NOMO-1 (cell line): ENCODE results near the gene ADM2.

Experiments
- DNase-seq, 2 experiments: peaks; one replicate each; lab custom pipeline; 2025; ENCODE audit not compliant: unreplicated experiment in 2 of 2; lab: John Stamatoyannopoulos, UW

ADM2 gene

GRCh38 chr22:50445071-50445879 lies 36.1 kb upstream of the ADM2 start:
- DNase-seq, result no peak

- no peak for DNase-seq
Observed at GRCh38 chr22:50445880-50446707, 35.2 kb upstream of the ADM2 start.

DNA sequence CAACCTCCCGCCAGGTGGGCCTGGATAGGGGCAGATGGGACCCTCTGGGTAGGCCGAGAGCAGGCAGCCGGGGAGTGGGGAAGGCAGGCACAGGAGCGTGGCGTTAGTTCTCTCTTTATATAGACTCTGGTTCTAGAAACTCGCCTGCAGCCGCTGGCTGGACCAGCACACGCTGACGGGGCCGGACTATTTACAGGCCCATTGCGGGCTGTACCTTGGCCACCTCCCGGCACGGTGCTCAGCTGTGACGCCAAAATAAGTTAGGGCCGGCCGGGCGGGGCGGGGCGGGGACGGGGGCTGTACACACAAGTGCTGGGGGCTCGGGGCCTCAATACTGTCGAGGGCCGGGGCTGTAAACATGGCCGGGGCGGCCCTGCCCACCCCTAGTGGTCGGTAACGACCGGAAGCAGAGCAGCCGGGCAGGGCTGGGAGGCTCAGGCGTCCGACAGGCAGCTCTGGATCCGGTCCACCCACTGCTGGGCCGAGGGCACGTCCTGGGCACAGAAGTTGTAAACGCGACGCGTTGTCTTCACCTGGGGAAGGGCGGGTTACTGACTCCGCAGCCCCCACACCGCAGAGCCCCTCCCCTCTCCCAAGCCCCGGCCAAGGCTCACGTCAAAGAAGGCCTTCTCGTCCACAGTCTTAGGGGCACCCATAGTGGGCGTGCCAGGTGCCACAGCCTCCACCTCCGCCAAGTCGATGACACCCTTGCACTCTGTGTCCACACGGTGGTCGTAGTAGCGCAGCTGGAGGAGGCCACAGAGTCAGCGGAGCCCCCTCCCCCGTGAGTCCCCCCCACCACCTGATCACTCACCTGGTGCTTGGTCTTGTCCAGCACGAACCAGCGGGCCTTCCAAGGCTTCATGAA lies 34.4 kb upstream of the ADM2 start:
- no peak for DNase-seq

DNA sequence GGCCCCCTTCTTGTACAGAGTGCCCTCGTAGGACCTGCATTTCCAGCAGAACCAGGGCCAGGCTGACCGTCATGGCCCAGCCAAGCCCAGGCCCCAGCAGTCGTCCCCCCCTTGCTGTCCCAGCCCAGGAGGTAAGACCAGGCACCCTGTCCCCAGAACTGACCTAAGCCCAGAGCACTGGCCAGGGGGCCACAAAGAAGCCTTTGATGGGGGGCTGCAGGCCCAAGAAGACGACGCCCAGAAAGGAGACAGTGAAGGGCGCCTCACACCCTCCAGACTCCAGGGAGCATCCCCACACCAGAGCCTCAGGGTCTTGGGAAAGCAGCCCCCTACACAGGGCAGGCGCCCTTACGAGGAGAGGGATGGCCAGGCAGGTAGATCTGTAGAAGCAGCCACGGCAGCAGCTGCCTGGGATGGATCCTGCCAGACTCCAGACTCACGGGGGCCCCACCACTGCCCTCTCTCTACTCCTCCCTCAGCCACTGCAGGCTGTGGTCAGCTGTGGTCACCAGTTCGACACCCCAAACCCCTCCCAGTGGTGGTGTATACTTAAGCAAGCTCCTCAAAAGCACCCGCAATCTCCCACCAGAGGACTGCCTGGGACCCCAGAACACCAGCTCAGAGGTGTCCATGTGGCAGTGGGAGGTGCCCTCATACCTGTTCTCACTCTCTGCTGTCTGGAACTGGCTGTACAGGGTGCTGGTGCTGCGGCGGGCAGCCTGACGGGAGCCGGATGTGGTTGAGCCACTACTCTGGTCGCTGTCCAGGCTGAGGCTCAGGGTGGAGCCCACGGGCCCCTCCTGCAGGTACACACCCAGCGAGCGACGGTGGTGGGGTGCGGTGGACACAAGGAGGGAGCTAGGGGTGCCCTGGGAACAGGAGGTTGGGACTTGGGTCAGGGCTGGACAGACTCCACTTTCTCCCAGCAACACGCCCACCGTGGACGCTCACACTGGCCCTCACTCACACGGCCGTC lies 33.5 kb upstream of the ADM2 start:
- no peak for DNase-seq

DNA sequence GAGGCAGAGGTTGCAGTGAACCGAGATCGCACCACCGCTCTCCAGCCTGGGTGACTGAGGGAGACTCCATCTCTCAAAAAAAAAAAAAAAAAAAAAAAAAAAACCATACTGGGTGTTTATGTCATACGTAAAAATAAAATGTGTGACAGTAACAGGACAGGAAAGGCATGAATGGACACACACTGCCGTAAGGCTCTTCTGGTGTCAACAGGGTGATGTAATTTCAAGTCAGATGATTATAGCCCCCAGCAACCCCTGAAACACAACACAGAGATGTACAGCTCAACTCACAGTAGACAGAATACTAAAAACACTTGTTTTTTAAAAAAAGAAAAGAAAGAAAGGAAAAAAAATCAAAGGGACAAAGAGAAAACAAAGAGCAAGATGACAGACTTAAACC lies 28.7 kb upstream of the ADM2 start:
- DNase-seq, result no peak

DNA sequence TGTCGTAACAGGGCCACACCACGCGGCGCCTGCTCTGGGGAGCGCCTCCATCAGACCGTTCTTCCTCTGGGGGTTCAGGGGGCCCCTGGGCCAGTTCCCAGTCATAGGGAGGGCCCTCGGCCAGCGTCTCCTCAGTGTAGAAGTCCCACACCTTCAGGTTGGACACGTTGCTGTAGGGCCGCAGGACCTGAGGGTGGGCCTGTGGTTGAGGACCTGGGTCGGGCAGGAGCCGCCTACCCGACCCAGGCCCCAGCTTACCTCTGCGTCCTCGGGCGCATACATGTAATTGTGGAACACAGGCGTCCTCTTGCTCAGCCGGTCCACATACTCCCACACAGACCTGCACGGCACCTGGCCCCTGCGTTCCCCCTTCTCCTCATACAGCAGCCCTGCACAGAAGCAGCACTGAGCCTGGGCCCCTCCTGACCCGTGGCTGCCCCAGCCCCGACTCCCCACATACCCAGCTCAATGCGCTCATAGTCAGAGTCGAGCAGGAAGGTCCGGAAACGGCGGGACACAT lies 26.7 kb upstream of the ADM2 start:
- no peak for DNase-seq

- no peak for DNase-seq
Observed at GRCh38 chr22:50455201-50455600, 26.1 kb upstream of the ADM2 start.

DNA sequence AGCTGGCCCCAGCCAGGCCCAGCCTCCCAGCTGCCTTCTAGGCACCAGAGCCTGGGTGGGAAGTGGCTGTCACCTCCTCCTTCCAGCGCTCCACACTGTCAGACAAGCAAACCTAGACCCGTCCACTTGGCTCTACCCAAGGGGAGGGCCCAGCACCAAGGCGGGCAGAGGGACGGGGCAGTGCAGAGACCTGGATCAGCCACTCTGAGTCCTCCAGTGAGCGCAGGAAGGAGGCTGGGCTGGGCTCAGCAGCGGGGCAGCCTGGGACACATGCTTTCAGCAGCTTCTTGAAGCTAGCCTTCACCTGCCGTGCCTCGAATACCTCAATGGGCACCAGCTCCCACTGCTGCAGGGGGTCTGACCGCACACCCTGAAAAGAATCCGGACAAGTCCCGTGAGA lies 25.3 kb upstream of the ADM2 start:
- DNase-seq, result no peak

DNA sequence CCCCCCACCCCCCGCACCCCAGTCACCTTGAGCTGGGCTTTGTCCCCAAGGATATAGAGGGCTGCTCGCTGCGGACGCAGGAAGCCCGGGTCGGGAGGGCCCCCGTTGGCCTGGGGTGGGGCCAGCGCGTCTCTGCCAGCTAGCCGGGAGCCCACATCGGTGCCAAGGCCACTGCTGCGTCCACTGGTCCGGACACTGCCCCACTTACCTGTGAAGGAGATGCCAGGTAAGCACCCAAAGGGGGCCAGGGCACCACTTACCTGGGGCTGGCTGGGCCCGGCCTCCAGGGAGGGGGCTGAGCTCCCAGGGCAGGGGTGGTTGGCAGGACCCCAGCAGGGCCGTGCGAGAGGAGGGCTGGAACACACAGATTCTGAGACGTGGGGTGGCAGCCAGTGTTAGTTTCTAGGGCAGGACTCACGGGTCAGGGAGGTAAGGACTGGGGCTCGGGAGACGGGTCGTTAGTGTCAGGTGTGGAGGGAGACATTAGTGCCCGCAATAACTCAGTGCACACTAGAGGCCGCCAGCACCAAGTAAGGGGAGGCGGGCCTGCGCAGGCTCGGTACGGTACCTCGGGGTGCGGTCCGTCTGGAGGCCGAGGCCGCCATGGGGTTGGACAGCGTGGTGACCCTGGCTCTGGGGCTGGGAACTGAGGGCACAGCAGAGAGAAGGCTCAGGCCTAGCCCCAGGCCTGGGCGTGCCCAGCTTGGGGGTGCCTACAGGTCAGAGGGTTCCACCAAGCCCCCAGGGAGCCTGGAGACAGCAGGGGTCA lies 24.7 kb upstream of the ADM2 start:
- DNase-seq, result no peak

DNA sequence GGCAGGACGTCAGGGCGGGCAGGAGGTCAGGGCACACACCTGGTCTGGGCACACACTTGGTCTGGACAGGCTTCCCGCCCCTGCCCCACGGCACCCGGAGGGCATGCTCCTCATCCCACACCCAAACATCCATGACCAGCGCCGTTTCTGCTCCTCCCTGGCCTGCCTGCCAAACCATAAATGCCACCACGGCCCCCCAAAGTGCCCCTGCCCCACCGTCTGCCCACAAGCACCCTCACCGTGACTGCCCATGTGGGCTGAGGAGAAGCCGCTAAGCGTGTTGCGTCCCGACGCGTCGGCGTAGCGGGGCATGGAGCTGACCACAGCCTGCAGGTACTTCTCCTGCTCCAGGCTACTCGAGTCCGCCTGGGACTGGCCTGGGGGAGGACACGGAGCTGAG lies 22.3 kb upstream of the ADM2 start:
- DNase-seq, result no peak

- no peak for DNase-seq
Observed at GRCh38 chr22:50459496-50460140, 21.7 kb upstream of the ADM2 start.

- DNase-seq, result no peak
Observed at GRCh38 chr22:50460938-50461337, 20.4 kb upstream of the ADM2 start.

DNA sequence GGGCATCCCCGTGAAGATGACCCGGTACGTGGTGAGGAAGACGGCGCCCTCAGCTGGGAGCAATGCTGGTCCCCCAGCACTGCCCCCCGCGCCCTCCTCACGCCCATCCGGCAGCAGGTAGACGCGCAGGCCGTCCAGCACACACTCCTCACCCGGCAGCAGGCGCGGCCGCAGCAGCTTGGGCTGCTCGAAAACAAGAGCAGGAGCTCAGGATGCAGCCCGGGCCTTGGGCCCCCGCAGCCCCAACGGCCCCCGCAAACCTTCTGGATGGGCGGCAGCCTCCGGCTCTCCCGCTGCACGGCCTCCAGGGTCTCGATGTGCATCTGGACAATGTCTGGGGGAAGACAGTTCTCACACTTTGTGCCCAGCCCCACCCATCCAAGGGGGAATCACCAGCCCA lies 19.8 kb upstream of the ADM2 start:
- no peak for DNase-seq

- no peak for DNase-seq
Observed at GRCh38 chr22:50461979-50462540, 19.3 kb upstream of the ADM2 start.

- DNase-seq, result no peak
Observed at GRCh38 chr22:50463188-50463900, 18.0 kb upstream of the ADM2 start.

DNA sequence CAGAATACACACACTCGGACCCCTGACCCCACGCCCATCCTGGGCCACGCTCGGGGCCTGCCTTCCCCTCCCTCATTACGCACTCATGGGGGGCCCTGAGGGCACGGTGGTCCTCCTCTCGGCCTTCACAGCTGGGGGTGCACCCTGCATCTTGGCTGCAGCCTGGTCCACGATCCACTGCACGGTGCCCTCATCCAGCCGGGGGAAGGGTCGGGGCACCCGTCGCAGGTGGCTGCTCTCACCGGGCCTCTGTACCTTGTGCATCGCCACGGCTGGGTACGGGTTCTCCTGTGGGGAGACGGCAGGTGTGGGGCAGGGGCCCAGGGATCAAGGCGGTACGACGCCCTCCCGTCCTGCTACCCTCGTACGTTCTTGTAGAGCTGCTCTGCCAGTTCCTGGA lies 16.9 kb upstream of the ADM2 start:
- DNase-seq, result no peak

DNA sequence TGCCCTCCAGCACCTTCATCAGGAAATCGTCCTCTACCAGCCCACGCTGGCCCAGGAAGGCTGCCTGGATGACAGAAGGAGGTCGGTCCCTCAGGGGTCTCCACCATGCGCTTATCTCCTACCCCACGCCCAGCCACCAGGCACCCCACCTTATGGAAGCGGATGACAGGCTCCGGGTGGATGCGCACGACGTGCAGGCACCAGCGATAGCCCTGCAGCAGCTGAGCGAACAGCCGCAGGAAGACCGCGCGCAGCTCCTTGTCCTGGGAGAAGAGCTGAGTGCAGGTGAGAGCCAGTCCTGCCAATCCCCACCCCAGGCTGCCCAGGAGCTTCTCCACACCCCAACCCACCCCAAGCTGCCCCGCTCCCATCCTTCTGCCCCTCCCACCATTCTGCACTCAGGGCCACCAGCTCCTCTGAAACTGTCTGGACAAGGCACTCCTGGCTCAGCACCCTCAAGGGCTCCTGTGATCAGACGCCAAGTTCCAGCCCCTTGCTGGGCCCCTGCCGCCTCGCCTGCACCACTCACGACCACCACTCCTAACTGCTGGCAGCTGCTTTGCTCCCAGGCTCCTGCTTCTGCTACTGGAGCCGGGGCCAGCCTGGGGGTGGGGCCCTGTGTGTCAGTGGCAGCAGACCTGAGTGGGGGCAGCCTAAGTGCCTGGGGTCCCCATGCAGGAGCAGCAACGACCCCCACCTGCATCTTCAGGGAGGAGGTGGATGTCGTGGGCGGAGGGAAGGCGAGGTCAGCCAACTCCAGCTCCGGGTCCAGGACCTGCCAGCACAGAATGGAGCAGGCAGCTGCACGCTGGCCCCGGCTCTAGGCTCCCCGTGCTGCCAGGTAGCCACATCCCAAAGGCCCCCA lies 16.0 kb upstream of the ADM2 start:
- no peak for DNase-seq
